WTC11 (cell line): ENCODE data around the gene ZNF835. TPM values are rescaled to one million over a fixed set of nuclear protein-coding genes. Genes with fewer than 3 reads are reported as not detected.
"Not testable (repeated sequence)": the region's sequence is repeated elsewhere in the genome, so short reads cannot be mapped to it uniquely, and the experiment has no call there.

Experiments
- ATAC-seq: fragments of 200-7000 bp; cut with Tn5 transposase; 2 replicates; pipeline ENCODE4 v1.10.0; 2021; ENCODE audit warnings: mild to moderate bottlenecking, moderate library complexity
- CTCF ChIA-PET: fragments of 300-600 bp; sonication (Branson Sonifier 250); formaldehyde crosslinking; loops from one replicate; lab custom pipeline; 2021; ENCODE audit warnings: antibody characterized with exemption; lab: Charles Lee
- POLR2A ChIA-PET: fragments of 350-600 bp; sonication (Branson Sonifier 250); formaldehyde crosslinking; loops from one replicate; lab custom pipeline; 2021; ENCODE audit warnings: antibody characterized with exemption; lab: Charles Lee
- DNase-seq: peaks from one replicate; pipeline ENCODE4 v3.0.0; 2021; ENCODE audit warnings: low spot score
- H3K27ac Mint-ChIP-seq: 2 replicates; pipeline ENCODE4 v1.8.0; 2021; ENCODE audit warnings: mixed read lengths
- H3K27me3 Mint-ChIP-seq: 2 replicates; pipeline ENCODE4 v1.8.0; 2021; ENCODE audit warnings: low read depth, mild to moderate bottlenecking, moderate library complexity, mixed read lengths
- H3K36me3 Mint-ChIP-seq: 2 replicates; pipeline ENCODE4 v1.8.0; 2021; ENCODE audit warnings: mixed read lengths
- H3K4me1 Mint-ChIP-seq: 2 replicates; pipeline ENCODE4 v1.8.0; 2022; ENCODE audit warnings: mixed read lengths
- H3K4me3 Mint-ChIP-seq: 2 replicates; pipeline ENCODE4 v1.8.0; 2021; ENCODE audit warnings: mild to moderate bottlenecking, moderate library complexity, mixed read lengths
- H3K9me3 Mint-ChIP-seq: 2 replicates; pipeline ENCODE4 v1.8.0; 2021; ENCODE audit warnings: mixed read lengths
- ATF1 ChIP-seq: sonication (generic); formaldehyde crosslinking; IDR thresholded peaks from 2 replicates; pipeline ENCODE4 v1.8.1; 2023; ENCODE audit warnings: mild to moderate bottlenecking, moderate library complexity, missing genetic modification reagents
- CREB1 ChIP-seq: sonication (generic); formaldehyde crosslinking; IDR thresholded peaks from 2 replicates; pipeline ENCODE4 v1.8.0; 2023; ENCODE audit warnings: mild to moderate bottlenecking, missing genetic modification reagents
- ELF4 ChIP-seq: sonication (generic); formaldehyde crosslinking; IDR thresholded peaks from 2 replicates; pipeline ENCODE4 v1.8.1; 2022; ENCODE audit warnings: low read depth, mild to moderate bottlenecking, moderate library complexity, missing genetic modification reagents
- FOXP1 ChIP-seq: sonication (generic); formaldehyde crosslinking; IDR thresholded peaks from 2 replicates; pipeline ENCODE4 v1.8.0; 2022; ENCODE audit warnings: missing genetic modification reagents, mild to moderate bottlenecking, moderate library complexity, borderline replicate concordance
- GTF2I ChIP-seq: fragments of 250-450 bp; sonication (Bioruptor Pico); conservative IDR thresholded peaks from 2 replicates; pipeline ENCODE4 v1.4.0; 2021; ENCODE audit warnings: mild to moderate bottlenecking
- JUN ChIP-seq: sonication (generic); formaldehyde crosslinking; IDR thresholded peaks from 2 replicates; pipeline ENCODE4 v1.8.0; 2023; ENCODE audit warnings: mild to moderate bottlenecking, missing genetic modification reagents
- MYBL2 ChIP-seq: sonication (generic); formaldehyde crosslinking; IDR thresholded peaks from 2 replicates; pipeline ENCODE4 v1.8.1; 2023; ENCODE audit warnings: mild to moderate bottlenecking, moderate library complexity, missing genetic modification reagents
- NFYB ChIP-seq: sonication (generic); formaldehyde crosslinking; conservative IDR thresholded peaks from 2 replicates; pipeline ENCODE4 v1.8.0; 2022; ENCODE audit warnings: low read depth, missing genetic modification reagents
- OVOL2 ChIP-seq: fragments of 250-450 bp; sonication (Bioruptor Pico); IDR thresholded peaks from 2 replicates; pipeline ENCODE4 v1.9.0; 2021; ENCODE audit warnings: mild to moderate bottlenecking, borderline replicate concordance
- RELA ChIP-seq: sonication (generic); formaldehyde crosslinking; IDR thresholded peaks from 2 replicates; pipeline ENCODE4 v1.8.1; 2022; ENCODE audit warnings: missing genetic modification reagents, mild to moderate bottlenecking, borderline replicate concordance
- SMAD4 ChIP-seq: sonication (generic); formaldehyde crosslinking; IDR thresholded peaks from 2 replicates; pipeline ENCODE4 v1.8.0; 2022; ENCODE audit warnings: mild to moderate bottlenecking, missing genetic modification reagents
- TEAD1 ChIP-seq: sonication (generic); formaldehyde crosslinking; IDR thresholded peaks from 2 replicates; pipeline ENCODE4 v1.8.0; 2022; ENCODE audit warnings: mild to moderate bottlenecking, missing genetic modification reagents
- ZNF219 ChIP-seq: sonication (generic); formaldehyde crosslinking; IDR thresholded peaks from 2 replicates; pipeline ENCODE4 v1.8.0; 2023; ENCODE audit warnings: missing genetic modification reagents, mild to moderate bottlenecking, borderline replicate concordance
- ZNF671 ChIP-seq: fragments of 250-450 bp; sonication (Bioruptor Pico); IDR thresholded peaks from 2 replicates; pipeline ENCODE4 v1.8.0; 2021; ENCODE audit warnings: mild to moderate bottlenecking
- total RNA-seq: library from RNA; stranded (reverse); gene quantifications from 3 replicates; pipeline ENCODE4 v1.2.3, GENCODE V29; 2021
- TF ChIP-seq, protein P1 (sequence below): sonication (generic); formaldehyde crosslinking; IDR thresholded peaks from 2 replicates; pipeline ENCODE4 v1.8.0; 2022; ENCODE audit warnings: missing genetic modification reagents
- TF ChIP-seq, protein P2 (sequence below): sonication (generic); formaldehyde crosslinking; IDR thresholded peaks from 2 replicates; pipeline ENCODE4 v1.8.0; 2022; ENCODE audit warnings: mild to moderate bottlenecking, missing genetic modification reagents
- TF ChIP-seq, protein P3 (sequence below): sonication (generic); formaldehyde crosslinking; conservative IDR thresholded peaks from 2 replicates; pipeline ENCODE4 v1.8.1; 2022; ENCODE audit warnings: mild to moderate bottlenecking, missing genetic modification reagents
- TF ChIP-seq, protein P4 (sequence below): sonication (generic); formaldehyde crosslinking; IDR thresholded peaks from 2 replicates; pipeline ENCODE4 v1.8.1; 2022; ENCODE audit warnings: low read depth, mild to moderate bottlenecking, moderate library complexity, missing genetic modification reagents, borderline replicate concordance
- TF ChIP-seq, protein P5 (sequence below): sonication (generic); formaldehyde crosslinking; IDR thresholded peaks from 2 replicates; pipeline ENCODE4 v1.8.0; 2023; ENCODE audit warnings: missing genetic modification reagents
- TF ChIP-seq, protein P6 (sequence below): sonication (generic); formaldehyde crosslinking; IDR thresholded peaks from 2 replicates; pipeline ENCODE4 v1.8.1; 2022; ENCODE audit warnings: missing genetic modification reagents, borderline replicate concordance
- TF ChIP-seq, protein P7 (sequence below): sonication (generic); formaldehyde crosslinking; IDR thresholded peaks from 2 replicates; pipeline ENCODE4 v1.8.0; 2022; ENCODE audit warnings: mild to moderate bottlenecking, missing genetic modification reagents

The ZNF835 gene
- total RNA-seq, 1 experiment from 2014 or later = 0.17 TPM

DNA sequence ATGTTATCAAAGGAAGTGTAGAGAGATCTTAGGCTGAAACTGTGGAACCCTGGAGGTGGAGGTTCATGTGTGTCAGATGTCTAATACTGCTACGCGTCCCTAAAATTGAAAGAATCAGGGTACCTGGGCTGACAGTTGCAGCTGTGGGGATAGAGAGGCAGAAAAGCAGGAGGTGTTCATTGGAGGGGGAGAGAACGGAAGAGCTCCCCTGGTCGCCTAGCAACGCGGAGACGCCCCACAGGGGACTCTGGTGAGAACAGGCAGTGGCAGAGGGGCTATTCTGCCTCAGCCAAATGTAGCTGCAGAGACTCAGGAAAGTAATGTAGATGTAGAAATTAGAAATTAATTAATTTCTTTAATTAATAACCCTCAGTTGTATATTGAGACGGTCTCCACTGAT, 10.1 kb upstream of the ZNF835 start (continued):
- TF ChIP-seq, protein P1, sequence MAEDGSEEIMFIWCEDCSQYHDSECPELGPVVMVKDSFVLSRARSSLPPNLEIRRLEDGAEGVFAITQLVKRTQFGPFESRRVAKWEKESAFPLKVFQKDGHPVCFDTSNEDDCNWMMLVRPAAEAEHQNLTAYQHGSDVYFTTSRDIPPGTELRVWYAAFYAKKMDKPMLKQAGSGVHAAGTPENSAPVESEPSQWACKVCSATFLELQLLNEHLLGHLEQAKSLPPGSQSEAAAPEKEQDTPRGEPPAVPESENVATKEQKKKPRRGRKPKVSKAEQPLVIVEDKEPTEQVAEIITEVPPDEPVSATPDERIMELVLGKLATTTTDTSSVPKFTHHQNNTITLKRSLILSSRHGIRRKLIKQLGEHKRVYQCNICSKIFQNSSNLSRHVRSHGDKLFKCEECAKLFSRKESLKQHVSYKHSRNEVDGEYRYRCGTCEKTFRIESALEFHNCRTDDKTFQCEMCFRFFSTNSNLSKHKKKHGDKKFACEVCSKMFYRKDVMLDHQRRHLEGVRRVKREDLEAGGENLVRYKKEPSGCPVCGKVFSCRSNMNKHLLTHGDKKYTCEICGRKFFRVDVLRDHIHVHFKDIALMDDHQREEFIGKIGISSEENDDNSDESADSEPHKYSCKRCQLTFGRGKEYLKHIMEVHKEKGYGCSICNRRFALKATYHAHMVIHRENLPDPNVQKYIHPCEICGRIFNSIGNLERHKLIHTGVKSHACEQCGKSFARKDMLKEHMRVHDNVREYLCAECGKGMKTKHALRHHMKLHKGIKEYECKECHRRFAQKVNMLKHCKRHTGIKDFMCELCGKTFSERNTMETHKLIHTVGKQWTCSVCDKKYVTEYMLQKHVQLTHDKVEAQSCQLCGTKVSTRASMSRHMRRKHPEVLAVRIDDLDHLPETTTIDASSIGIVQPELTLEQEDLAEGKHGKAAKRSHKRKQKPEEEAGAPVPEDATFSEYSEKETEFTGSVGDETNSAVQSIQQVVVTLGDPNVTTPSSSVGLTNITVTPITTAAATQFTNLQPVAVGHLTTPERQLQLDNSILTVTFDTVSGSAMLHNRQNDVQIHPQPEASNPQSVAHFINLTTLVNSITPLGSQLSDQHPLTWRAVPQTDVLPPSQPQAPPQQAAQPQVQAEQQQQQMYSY (CRISPR knock-in tag) = no peak
- no peak for TF ChIP-seq SMAD4

DNA sequence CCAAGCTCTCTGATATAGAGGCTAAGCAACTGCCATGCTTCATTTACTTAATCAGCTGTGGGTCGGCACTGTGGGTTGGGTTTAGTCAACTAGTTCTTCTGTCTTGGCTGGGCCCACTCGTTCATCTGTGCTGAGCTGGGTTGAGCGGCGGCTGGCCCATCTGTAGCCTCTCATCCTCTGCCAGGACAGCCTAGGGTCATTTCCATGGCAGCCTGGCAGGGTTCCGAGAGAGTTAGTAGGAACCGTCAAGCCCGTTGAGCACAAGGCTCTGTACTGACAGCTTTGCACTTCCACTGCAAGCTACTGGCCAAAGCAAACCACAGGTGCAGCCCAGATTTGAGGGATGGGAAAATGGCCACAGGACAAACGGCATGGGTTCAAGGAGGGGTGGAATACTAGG, 6.6 kb upstream of the ZNF835 start:
- ChIA-PET POLR2A (no interaction called here), CTCF (no interaction called here)
- Mint-ChIP-seq H3K4me3 (no peak overlapping the region), H3K4me1 (no peaks in the 10 kb centered on the region), H3K9me3 (peaks cover 56% of the 10 kb centered on the region), H3K27ac (no peak overlapping the region), H3K27me3 (peaks cover 7% of the 10 kb centered on the region), H3K36me3 (peaks cover 51% of the 10 kb centered on the region)
- DNase-seq (no peak), ATAC-seq (no peak)
- TF ChIP-seq, protein P2, sequence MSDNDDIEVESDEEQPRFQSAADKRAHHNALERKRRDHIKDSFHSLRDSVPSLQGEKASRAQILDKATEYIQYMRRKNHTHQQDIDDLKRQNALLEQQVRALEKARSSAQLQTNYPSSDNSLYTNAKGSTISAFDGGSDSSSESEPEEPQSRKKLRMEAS (CRISPR knock-in tag) = no peak
- no peak for TF ChIP-seq ELF4
- TF ChIP-seq MYBL2 (CRISPR knock-in tag) = no peak
- no peak for TF ChIP-seq JUN
- TF ChIP-seq, protein P3, sequence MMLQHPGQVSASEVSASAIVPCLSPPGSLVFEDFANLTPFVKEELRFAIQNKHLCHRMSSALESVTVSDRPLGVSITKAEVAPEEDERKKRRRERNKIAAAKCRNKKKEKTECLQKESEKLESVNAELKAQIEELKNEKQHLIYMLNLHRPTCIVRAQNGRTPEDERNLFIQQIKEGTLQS (CRISPR knock-in tag) = no peak
- no peak for TF ChIP-seq RELA (CRISPR knock-in tag)

DNA sequence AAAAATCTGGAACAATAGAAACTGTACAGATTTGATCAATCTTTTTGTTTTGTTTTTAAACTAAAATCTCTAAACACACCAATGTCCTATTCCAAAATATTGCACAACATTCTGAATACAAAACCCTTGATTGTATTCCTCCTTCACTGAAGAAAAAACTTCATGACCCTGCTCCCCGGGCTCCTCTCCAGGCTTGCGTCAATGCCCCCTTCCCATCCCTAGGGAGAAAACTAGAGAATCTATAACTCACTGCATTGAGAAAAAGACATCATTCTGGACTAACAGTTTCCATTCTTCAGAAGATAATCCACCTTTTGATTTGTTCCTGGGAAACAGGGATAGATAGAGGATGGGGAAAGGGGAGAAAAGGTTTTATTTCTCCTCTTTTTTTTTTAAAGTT, 1.1 kb upstream of the ZNF835 start:
- DNase-seq, H3K27me3 Mint-ChIP-seq, H3K4me1 Mint-ChIP-seq, ATAC-seq, H3K4me3 Mint-ChIP-seq, CTCF ChIA-PET, H3K27ac Mint-ChIP-seq, POLR2A ChIA-PET: not testable (repeated sequence)
- peaks cover 55% of the 10 kb centered on the region for H3K9me3 Mint-ChIP-seq
- peaks cover 56% of the 10 kb centered on the region for H3K36me3 Mint-ChIP-seq

DNA sequence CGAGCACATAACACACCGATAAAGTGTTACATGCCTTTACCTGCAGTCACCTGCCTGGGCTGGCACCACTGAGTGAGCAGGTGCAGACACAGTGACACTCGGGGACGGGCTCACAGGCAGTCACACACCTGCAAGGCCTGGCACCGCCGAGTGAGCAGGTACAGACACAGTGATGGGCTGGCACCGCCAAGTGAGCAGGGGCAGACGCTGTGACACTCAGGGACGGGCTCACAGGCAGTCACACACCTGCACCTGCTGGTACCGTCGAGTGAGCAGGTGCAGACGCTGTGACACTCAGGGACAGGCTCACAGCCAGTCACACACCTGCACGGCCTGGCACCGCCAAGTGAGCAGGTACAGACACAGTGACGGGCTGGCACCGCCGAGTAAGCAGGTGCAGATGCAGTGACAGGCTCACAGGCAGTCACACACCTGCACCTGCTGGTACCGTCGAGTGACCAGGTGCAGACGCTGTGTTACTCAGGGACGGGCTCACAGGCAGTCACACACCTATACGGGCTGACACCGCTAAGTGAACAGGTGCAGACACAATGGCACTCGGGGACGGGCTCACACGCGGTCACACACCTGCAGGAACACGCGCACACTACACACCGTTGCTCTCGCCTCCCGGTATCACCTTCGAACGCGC, 470 bp downstream of the ZNF835 start:
- H3K27me3 Mint-ChIP-seq = peaks cover 3% of the 10 kb centered on the region
- ATAC-seq (no peak), DNase-seq (no peak)
- no peak overlapping the region for H3K27ac Mint-ChIP-seq
- no peaks in the 10 kb centered on the region for H3K4me1 Mint-ChIP-seq
- no peak overlapping the region for H3K4me3 Mint-ChIP-seq
- peaks cover 52% of the 10 kb centered on the region for H3K9me3 Mint-ChIP-seq
- CTCF ChIA-PET = no interaction called here
- POLR2A ChIA-PET = no interaction called here
- peaks cover 59% of the 10 kb centered on the region for H3K36me3 Mint-ChIP-seq
- TF ChIP-seq TEAD1 (CRISPR knock-in tag) (no peak), NFYB (no peak), ATF1 (CRISPR knock-in tag) (no peak), FOXP1 (no peak), ZNF671 (CRISPR knock-in tag) (no peak), MYBL2 (CRISPR knock-in tag) (no peak), CREB1 (CRISPR knock-in tag) (no peak), GTF2I (no peak), OVOL2 (no peak), ZNF219 (no peak)
- TF ChIP-seq, protein P4, sequence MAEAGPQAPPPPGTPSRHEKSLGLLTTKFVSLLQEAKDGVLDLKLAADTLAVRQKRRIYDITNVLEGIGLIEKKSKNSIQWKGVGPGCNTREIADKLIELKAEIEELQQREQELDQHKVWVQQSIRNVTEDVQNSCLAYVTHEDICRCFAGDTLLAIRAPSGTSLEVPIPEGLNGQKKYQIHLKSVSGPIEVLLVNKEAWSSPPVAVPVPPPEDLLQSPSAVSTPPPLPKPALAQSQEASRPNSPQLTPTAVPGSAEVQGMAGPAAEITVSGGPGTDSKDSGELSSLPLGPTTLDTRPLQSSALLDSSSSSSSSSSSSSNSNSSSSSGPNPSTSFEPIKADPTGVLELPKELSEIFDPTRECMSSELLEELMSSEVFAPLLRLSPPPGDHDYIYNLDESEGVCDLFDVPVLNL (CRISPR knock-in tag) = no peak
- TF ChIP-seq, protein P5, sequence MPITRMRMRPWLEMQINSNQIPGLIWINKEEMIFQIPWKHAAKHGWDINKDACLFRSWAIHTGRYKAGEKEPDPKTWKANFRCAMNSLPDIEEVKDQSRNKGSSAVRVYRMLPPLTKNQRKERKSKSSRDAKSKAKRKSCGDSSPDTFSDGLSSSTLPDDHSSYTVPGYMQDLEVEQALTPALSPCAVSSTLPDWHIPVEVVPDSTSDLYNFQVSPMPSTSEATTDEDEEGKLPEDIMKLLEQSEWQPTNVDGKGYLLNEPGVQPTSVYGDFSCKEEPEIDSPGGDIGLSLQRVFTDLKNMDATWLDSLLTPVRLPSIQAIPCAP = no peak
- TF ChIP-seq, protein P6, sequence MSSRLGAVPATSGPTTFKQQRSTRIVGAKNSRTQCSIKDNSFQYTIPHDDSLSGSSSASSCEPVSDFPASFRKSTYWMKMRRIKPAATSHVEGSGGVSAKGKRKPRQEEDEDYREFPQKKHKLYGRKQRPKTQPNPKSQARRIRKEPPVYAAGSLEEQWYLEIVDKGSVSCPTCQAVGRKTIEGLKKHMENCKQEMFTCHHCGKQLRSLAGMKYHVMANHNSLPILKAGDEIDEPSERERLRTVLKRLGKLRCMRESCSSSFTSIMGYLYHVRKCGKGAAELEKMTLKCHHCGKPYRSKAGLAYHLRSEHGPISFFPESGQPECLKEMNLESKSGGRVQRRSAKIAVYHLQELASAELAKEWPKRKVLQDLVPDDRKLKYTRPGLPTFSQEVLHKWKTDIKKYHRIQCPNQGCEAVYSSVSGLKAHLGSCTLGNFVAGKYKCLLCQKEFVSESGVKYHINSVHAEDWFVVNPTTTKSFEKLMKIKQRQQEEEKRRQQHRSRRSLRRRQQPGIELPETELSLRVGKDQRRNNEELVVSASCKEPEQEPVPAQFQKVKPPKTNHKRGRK (CRISPR knock-in tag) = no peak
- TF ChIP-seq, protein P7, sequence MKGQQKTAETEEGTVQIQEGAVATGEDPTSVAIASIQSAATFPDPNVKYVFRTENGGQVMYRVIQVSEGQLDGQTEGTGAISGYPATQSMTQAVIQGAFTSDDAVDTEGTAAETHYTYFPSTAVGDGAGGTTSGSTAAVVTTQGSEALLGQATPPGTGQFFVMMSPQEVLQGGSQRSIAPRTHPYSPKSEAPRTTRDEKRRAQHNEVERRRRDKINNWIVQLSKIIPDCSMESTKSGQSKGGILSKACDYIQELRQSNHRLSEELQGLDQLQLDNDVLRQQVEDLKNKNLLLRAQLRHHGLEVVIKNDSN (CRISPR knock-in tag) = no peak
